Caco-2 (cell line): ENCODE results near the gene SIRT2. TPM values are rescaled to one million over a fixed set of nuclear protein-coding genes. Genes with fewer than 3 reads are reported as not detected.
A peak's percentile ranks its signal among the peaks of the same experiment; 100 is the strongest.

Experiments
- BruUV-seq: library from RNA; stranded (reverse); fragments of 400-500 nt; replicated peaks from 2 replicates; lab custom pipeline; 2021; lab: Mats Ljungman, UMichigan
- CTCF ChIA-PET: fragments of 300-600 bp; sonication (Branson Sonifier 250); formaldehyde crosslinking; loops from one replicate; lab custom pipeline; 2022; ENCODE audit warnings: antibody characterized with exemption; lab: Charles Lee
- POLR2A ChIA-PET: fragments of 300-600 bp; sonication (Branson Sonifier 250); formaldehyde crosslinking; loops from one replicate; lab custom pipeline; 2022; ENCODE audit warnings: antibody characterized with exemption; lab: Charles Lee
- DNase-seq, 2 experiments: peaks; one replicate each; pipeline versions ENCODE4 v3.0.0 to v3.0.0-alpha.2; 2020 to 2022
- H3K27me3 ChIP-seq: replicated peaks from 2 replicates; pipeline ENCODE4 v1.6.0; 2011; ENCODE audit warnings: low read length; ENCODE audit not compliant: control insufficient read depth, insufficient read depth
- H3K36me3 ChIP-seq: 2 replicates; pipeline ENCODE4 v1.5.1; 2011; ENCODE audit warnings: low read length; ENCODE audit not compliant: control insufficient read depth, insufficient read depth
- H3K4me1 ChIP-seq: fragments of 250-450 bp; sonication (Bioruptor Pico); 2 replicates; pipeline ENCODE4 v1.5.1; 2020; ENCODE audit warnings: mild to moderate bottlenecking
- H3K4me3 ChIP-seq: 2 replicates; pipeline ENCODE4 v1.5.1; 2011; ENCODE audit warnings: low read depth, mild to moderate bottlenecking, control low read depth, low read length
- H3K9me3 ChIP-seq: fragments of 250-450 bp; sonication (Bioruptor Pico); 2 replicates; pipeline ENCODE4 v1.5.1; 2020; ENCODE audit warnings: mild to moderate bottlenecking, moderate library complexity
- H3K27ac Mint-ChIP-seq: one replicate; pipeline ENCODE4 v1.8.0; 2022; ENCODE audit warnings: mixed read lengths; ENCODE audit not compliant: unreplicated experiment
- H3K27me3 Mint-ChIP-seq: one replicate; pipeline ENCODE4 v1.8.0; 2022; ENCODE audit warnings: mixed read lengths; ENCODE audit not compliant: insufficient read depth, unreplicated experiment
- H3K36me3 Mint-ChIP-seq: one replicate; pipeline ENCODE4 v1.8.0; 2022; ENCODE audit warnings: mild to moderate bottlenecking, mixed read lengths; ENCODE audit not compliant: insufficient read depth, unreplicated experiment
- H3K4me1 Mint-ChIP-seq: one replicate; pipeline ENCODE4 v1.8.0; 2022; ENCODE audit warnings: low read depth, mixed read lengths; ENCODE audit not compliant: unreplicated experiment
- H3K4me3 Mint-ChIP-seq: one replicate; pipeline ENCODE4 v1.8.0; 2022; ENCODE audit warnings: mild to moderate bottlenecking, moderate library complexity, mixed read lengths; ENCODE audit not compliant: unreplicated experiment
- H3K9me3 Mint-ChIP-seq: one replicate; pipeline ENCODE4 v1.8.0; 2022; ENCODE audit warnings: mixed read lengths; ENCODE audit not compliant: unreplicated experiment
- CTCF ChIP-seq, 2 experiments: fragments of 200-600 bp in 1 of 2; IDR thresholded peaks; 1 replicate in 1 of 2; 2 replicates in 1 of 2; pipeline versions ENCODE4 v1.5.1 to v1.8.0; 2011 to 2022; ENCODE audit warnings: antibody characterized with exemption in 1 of 2, control low read depth in 1 of 2, inconsistent platforms in 1 of 2, low read depth in 1 of 2, low read length in 1 of 2, mild to moderate bottlenecking in 1 of 2, moderate library complexity in 1 of 2; ENCODE audit not compliant: insufficient read depth in 1 of 2, severe bottlenecking in 1 of 2, unreplicated experiment in 1 of 2
- intact Hi-C: fragments of 100-400 bp; cut with micrococcal nuclease; formaldehyde crosslinking; loops from one replicate; pipeline ENCODE4 v1.10.0; 2022; ENCODE audit not compliant: unreplicated experiment
- total RNA-seq: library from RNA; stranded (reverse); gene quantifications from 2 replicates; pipeline ENCODE4 v1.2.3, GENCODE V29; 2022

Gene SIRT2
- total RNA-seq, 1 experiment from 2014 or later, result 33.3 TPM

GRCh38 chr19:38844093-38844686 lies 55.2 kb downstream of the SIRT2 start:
- peak overlapping the region; percentile 14 for H3K27ac Mint-ChIP-seq
- no peaks in the 10 kb centered on the region for H3K27me3 Mint-ChIP-seq
- TF ChIP-seq CTCF (IDR thresholded peaks at IDR 0.05; ENCODE audit: insufficient read depth in 1 of 2, low read depth in 1 of 2, low read length in 1 of 2, severe bottlenecking in 1 of 2, unreplicated experiment in 1 of 2), result no peak
- H3K4me3 Mint-ChIP-seq, result no peak overlapping the region
- CTCF ChIA-PET, result interaction anchor here (0.6 kb wide), 1 partner anchor 326 kb away, joined by 3 read pairs; no protein-coding TSS in a partner anchor
- no peak for DNase-seq
- Histone ChIP-seq H3K4me1 (peaks cover 18% of the 10 kb centered on the region), H3K36me3 (peaks cover 39% of the 10 kb centered on the region), H3K27me3 (no peaks in the 10 kb centered on the region), H3K4me3 (no peak overlapping the region), H3K9me3 (no peaks in the 10 kb centered on the region)
- POLR2A ChIA-PET, result interaction anchor here (0.6 to 1.2 kb wide), 3 partner anchors 16 to 86 kb away, joined by 3 to 4 read pairs (median 4); partner anchors contain the start of genes MRPS12, NFKBIB, SARS2 and SIRT2
- peaks cover 100% of the 10 kb centered on the region for H3K36me3 Mint-ChIP-seq
- H3K9me3 Mint-ChIP-seq, result no peaks in the 10 kb centered on the region
- H3K4me1 Mint-ChIP-seq, result peaks cover 33% of the 10 kb centered on the region
- no TSS peak for BruUV-seq
- intact Hi-C loops, result no loop called here

GRCh38 chr19:38843175-38843758 lies 56.2 kb downstream of the SIRT2 start:
- no peak overlapping the region for H3K4me3 Mint-ChIP-seq
- CTCF ChIA-PET, result no interaction called here

More at GRCh38 chr19:38843175-38843758, 56.2 kb downstream of the SIRT2 start:
- DNase-seq, result no peak
- peaks cover 32% of the 10 kb centered on the region for H3K4me1 Mint-ChIP-seq
- peaks cover 100% of the 10 kb centered on the region for H3K36me3 Mint-ChIP-seq
- H3K27ac Mint-ChIP-seq, result no peak overlapping the region
- TF ChIP-seq CTCF (IDR thresholded peaks at IDR 0.05; ENCODE audit: insufficient read depth in 1 of 2, low read depth in 1 of 2, low read length in 1 of 2, severe bottlenecking in 1 of 2, unreplicated experiment in 1 of 2), result no peak
- H3K4me3 ChIP-seq, result no peak overlapping the region
- H3K9me3 ChIP-seq, result no peaks in the 10 kb centered on the region
- intact Hi-C loops, result no loop called here
- H3K9me3 Mint-ChIP-seq, result no peaks in the 10 kb centered on the region
- H3K36me3 ChIP-seq, result peaks cover 39% of the 10 kb centered on the region
- H3K27me3 Mint-ChIP-seq, result no peaks in the 10 kb centered on the region
- BruUV-seq, result no TSS peak
- no peaks in the 10 kb centered on the region for H3K27me3 ChIP-seq
- peaks cover 24% of the 10 kb centered on the region for H3K4me1 ChIP-seq
- POLR2A ChIA-PET, result no interaction called here
